ENCODE data around the gene CSF3R. TPM values are rescaled to one million over a fixed set of nuclear protein-coding genes. Genes with fewer than 3 reads are reported as not detected.

Gene CSF3R
- total and polyA plus RNA-seq, 9 of the 15 experiments (the other 6 are each of a cell fraction or from before 2014, with no cell fraction given) = 0.21 to 0.86 (median 0.40) TPM; not detected in 1

GRCh38 chr1:36531833-36532232 lies 49.1 kb upstream of the CSF3R start:
- Histone ChIP-seq H2AFZ (ENCODE audit: low read depth, low read length) (no peak overlapping the region), H3K4me1 (replicated peaks in 1 of 2; ENCODE audit: control insufficient read depth in 2 of 2, insufficient read depth in 2 of 2, low read length in 2 of 2) (no peaks in the 10 kb centered on the region), H3K9me1 (ENCODE audit: control insufficient read depth, insufficient read depth, low read length) (no peaks in the 10 kb centered on the region), H3K9ac (ENCODE audit: insufficient read depth in 1 of 2, low read depth in 2 of 2, low read length in 2 of 2) (no peak overlapping the region), H3K9me3 (replicated peaks; ENCODE audit: control insufficient read depth, insufficient read depth, low read depth, low read length) (no peaks in the 10 kb centered on the region), H3K27ac (ENCODE audit: extremely low read depth, low read depth, low read length) (no peak overlapping the region), H3K79me2 (ENCODE audit: control insufficient read depth, insufficient read depth, low read length) (no peaks in the 10 kb centered on the region), H3K36me3 (ENCODE audit: control insufficient read depth, insufficient read depth, low read length) (no peaks in the 10 kb centered on the region), H3K4me3 (no peak overlapping the region), H4K20me1 (replicated peaks; ENCODE audit: control insufficient read depth, insufficient read depth, low read length) (no peaks in the 10 kb centered on the region), H3K27me3 (ENCODE audit: control insufficient read depth in 2 of 2, insufficient read depth in 2 of 2, low read length in 2 of 2) (peaks cover 28 to 51% of the 10 kb centered on the region in 2 experiments), H3K4me2 (ENCODE audit: insufficient read depth, low read length) (no peak overlapping the region)
- TF ChIP-seq ZNF134 (CRISPR knock-in tag; conservative IDR thresholded peaks at IDR 0.05) (peak; percentile 100), RBM25 (IDR thresholded peaks at IDR 0.05; ENCODE audit: low read depth, low read length, severe bottlenecking) (peak; percentile 87), KHSRP (IDR thresholded peaks at IDR 0.05) (no peak), CEBPB (tag; IDR thresholded peaks at IDR 0.05) (0 out of 2 replicates have a peak, but pooled peaks have one; percentile 8), FOXM1 (IDR thresholded peaks at IDR 0.05; ENCODE audit: low read depth) (peak; percentile 68), FOXM1 (CRISPR knock-in tag; IDR thresholded peaks at IDR 0.05; ENCODE audit: low read depth) (no peak)
- CTCF ChIA-PET (ENCODE audit: low intra/inter-chr PET ratio) = no interaction called here
- no TSS peak for BruUV-seq (replicated peaks)
- POLR2A ChIA-PET = interaction anchor here (1.2 kb wide), 1 partner anchor 16 kb away, joined by 4 read pairs; no protein-coding TSS in a partner anchor
- in situ Hi-C loops (cut with MboI) (no loop called here), intact Hi-C loops (cut with micrococcal nuclease) (no loop called here)
- 2% methylated on average over 3 of the region's 3 CpGs for WGBS (ENCODE audit: insufficient coverage, low coverage, missing lambda C conversion rate)
- FAIRE-seq = no peak
- no peak for ATAC-seq
- no peak for DNase-seq (ENCODE audit: extremely low read depth in 1 of 4, low spot score in 3 of 4)

- WGBS (ENCODE audit: insufficient coverage, low coverage, missing lambda C conversion rate) = 1% methylated on average over 6 of the region's 6 CpGs
- intact Hi-C loops (cut with micrococcal nuclease) = no loop called here
- BruUV-seq (replicated peaks) = no TSS peak
- H3K4me2 ChIP-seq (ENCODE audit: insufficient read depth, low read length) = no peak overlapping the region
- no peak for FAIRE-seq
- H3K27ac ChIP-seq (ENCODE audit: extremely low read depth, low read depth, low read length) = no peak overlapping the region
- H3K27me3 ChIP-seq (ENCODE audit: control insufficient read depth in 2 of 2, insufficient read depth in 2 of 2, low read length in 2 of 2) = peaks cover 24 to 48% of the 10 kb centered on the region in 2 experiments
- H2AFZ ChIP-seq (ENCODE audit: low read depth, low read length) = no peak overlapping the region
- in situ Hi-C loops (cut with MboI) = no loop called here
- no peak overlapping the region for H3K4me3 ChIP-seq
- H3K36me3 ChIP-seq (ENCODE audit: control insufficient read depth, insufficient read depth, low read length) = no peaks in the 10 kb centered on the region
- no peaks in the 10 kb centered on the region for H3K9me3 ChIP-seq (replicated peaks; ENCODE audit: control insufficient read depth, insufficient read depth, low read depth, low read length)
- H3K4me1 ChIP-seq (replicated peaks in 1 of 2; ENCODE audit: control insufficient read depth in 2 of 2, insufficient read depth in 2 of 2, low read length in 2 of 2) = no peaks in the 10 kb centered on the region
- no peak for ATAC-seq
- H3K9ac ChIP-seq (ENCODE audit: insufficient read depth in 1 of 2, low read depth in 2 of 2, low read length in 2 of 2) = no peak overlapping the region
- H3K9me1 ChIP-seq (ENCODE audit: control insufficient read depth, insufficient read depth, low read length) = no peaks in the 10 kb centered on the region
- no peak for DNase-seq (ENCODE audit: extremely low read depth in 1 of 4, low spot score in 3 of 4)
- ChIA-PET POLR2A (interaction anchor here (0.7 kb wide), 2 partner anchors 47 to 827 kb away, joined by 3 read pairs; no protein-coding TSS in a partner anchor), CTCF (ENCODE audit: low intra/inter-chr PET ratio) (no interaction called here)
- H4K20me1 ChIP-seq (replicated peaks; ENCODE audit: control insufficient read depth, insufficient read depth, low read length) = no peaks in the 10 kb centered on the region
- H3K79me2 ChIP-seq (ENCODE audit: control insufficient read depth, insufficient read depth, low read length) = no peaks in the 10 kb centered on the region
- TF ChIP-seq CBX8 (IDR thresholded peaks at IDR 0.05; ENCODE audit: borderline replicate concordance, extremely low read depth, low read depth, low read length, poor library complexity, severe bottlenecking) (no peak), NR3C1 (CRISPR knock-in tag; IDR thresholded peaks at IDR 0.05) (no peak), HNRNPK (IDR thresholded peaks at IDR 0.05; ENCODE audit: low read depth, low read length, poor library complexity, severe bottlenecking) (no peak), BMI1 (IDR thresholded peaks at IDR 0.05; ENCODE audit: low read length) (no peak), ZNF778 (CRISPR knock-in tag; IDR thresholded peaks at IDR 0.05) (no peak)
- TF ChIP-seq, protein P1, sequence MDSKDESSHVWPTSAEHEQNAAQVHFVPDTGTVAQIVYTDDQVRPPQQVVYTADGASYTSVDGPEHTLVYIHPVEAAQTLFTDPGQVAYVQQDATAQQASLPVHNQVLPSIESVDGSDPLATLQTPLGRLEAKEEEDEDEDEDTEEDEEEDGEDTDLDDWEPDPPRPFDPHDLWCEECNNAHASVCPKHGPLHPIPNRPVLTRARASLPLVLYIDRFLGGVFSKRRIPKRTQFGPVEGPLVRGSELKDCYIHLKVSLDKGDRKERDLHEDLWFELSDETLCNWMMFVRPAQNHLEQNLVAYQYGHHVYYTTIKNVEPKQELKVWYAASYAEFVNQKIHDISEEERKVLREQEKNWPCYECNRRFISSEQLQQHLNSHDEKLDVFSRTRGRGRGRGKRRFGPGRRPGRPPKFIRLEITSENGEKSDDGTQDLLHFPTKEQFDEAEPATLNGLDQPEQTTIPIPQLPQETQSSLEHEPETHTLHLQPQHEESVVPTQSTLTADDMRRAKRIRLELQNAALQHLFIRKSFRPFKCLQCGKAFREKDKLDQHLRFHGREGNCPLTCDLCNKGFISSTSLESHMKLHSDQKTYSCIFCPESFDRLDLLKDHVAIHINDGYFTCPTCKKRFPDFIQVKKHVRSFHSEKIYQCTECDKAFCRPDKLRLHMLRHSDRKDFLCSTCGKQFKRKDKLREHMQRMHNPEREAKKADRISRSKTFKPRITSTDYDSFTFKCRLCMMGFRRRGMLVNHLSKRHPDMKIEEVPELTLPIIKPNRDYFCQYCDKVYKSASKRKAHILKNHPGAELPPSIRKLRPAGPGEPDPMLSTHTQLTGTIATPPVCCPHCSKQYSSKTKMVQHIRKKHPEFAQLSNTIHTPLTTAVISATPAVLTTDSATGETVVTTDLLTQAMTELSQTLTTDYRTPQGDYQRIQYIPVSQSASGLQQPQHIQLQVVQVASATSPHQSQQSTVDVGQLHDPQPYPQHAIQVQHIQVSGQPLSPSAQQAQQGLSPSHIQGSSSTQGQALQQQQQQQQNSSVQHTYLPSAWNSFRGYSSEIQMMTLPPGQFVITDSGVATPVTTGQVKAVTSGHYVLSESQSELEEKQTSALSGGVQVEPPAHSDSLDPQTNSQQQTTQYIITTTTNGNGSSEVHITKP (IDR thresholded peaks at IDR 0.05; ENCODE audit: partially characterized antibody) = no peak
These were observed 48.1 kb upstream of the CSF3R start for GRCh38 chr1:36530791-36531190.

All from K562 (cell line).